H1 (cell line): ENCODE results near the gene CHST3. TPM values are rescaled to one million over a fixed set of nuclear protein-coding genes. Genes with fewer than 3 reads are reported as not detected.

Experiments used
- ASH2L ChIP-seq: fragments of 200-600, 300-600 bp; sonication (generic); IDR thresholded peaks from one replicate; pipeline ENCODE4 v1.7.1; 2017; ENCODE audit warnings: low read length
- CHD7 ChIP-seq: fragments of 300-600 bp; sonication (generic); IDR thresholded peaks from 2 replicates; pipeline ENCODE4 v1.7.1; 2012; ENCODE audit warnings: low read length, moderate library complexity, mild to moderate bottlenecking, inconsistent platforms; ENCODE audit not compliant: insufficient replicate concordance
- GABPA ChIP-seq: IDR thresholded peaks from 2 replicates; pipeline ENCODE4 v1.6.1; 2011; ENCODE audit warnings: mild to moderate bottlenecking, low read length, moderate library complexity, borderline replicate concordance; ENCODE audit not compliant: insufficient read depth
- polyA plus RNA-seq, 7 experiments: library from polyadenylated mRNA; depleted of rRNA in 3 of 7; stranded (reverse) in 5 of 7; unstranded in 2 of 7; fragments of >200 nt in 5 of 7; fragments of 200-250 nt in 2 of 7; gene quantifications; 1 replicate in 5 of 7; 2 replicates in 1 of 7; 4 replicates in 1 of 7; pipeline versions ENCODE4 v1.2.1 to v1.2.3, GENCODE V29; 2011 to 2013; ENCODE audit warnings: missing spikeins in 2 of 7, mixed read lengths in 2 of 7
- total RNA-seq: library from RNA; stranded (reverse); fragmentation: NEBNext Ultra II Directional; extraction: Animal tissue kit (Norgen Biotek cat#: 25700); gene quantifications from 2 replicates; pipeline ENCODE4 v1.2.1, GENCODE V29; 2021

Gene CHST3
- total and polyA plus RNA-seq, 2 of the 8 experiments (the other 6 are each of a cell fraction or from before 2014, with no cell fraction given): 2.0 to 5.8 TPM

- TF ChIP-seq CHD7 (no peak), GABPA (no peak), ASH2L (no peak)
Measured at GRCh38 chr10:72029414-72029813, 65.2 kb downstream of the CHST3 start (continued).
